AML-193 (cell line): ENCODE data around the gene ZNF384.
A peak's percentile ranks its signal among the peaks of the same experiment; 100 is the strongest.

Source experiments
- DNase-seq, 2 experiments: peaks; one replicate each; lab custom pipeline; 2025; lab: John Stamatoyannopoulos, UW

The ZNF384 gene

DNA sequence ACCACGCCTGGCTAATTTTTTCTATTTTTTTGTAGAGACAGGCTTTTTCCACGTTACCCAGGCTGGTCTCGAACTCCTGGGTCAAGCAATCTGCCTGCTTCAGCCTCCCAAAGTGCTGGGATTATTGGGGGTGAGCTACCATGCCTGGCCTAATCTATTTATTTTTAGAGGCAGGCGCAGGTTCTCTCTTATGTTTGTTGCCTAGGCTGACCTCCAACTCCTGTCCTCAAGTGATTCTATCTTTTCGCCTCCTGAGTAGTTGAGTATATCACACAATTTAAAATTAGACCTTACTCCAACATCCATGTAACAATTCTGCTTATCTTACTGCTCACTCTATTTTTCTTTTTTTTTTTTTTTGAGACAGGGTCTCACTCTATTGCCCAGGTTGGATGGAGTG, 35.2 kb downstream of the ZNF384 start:
- DNase-seq, result no peak

DNA sequence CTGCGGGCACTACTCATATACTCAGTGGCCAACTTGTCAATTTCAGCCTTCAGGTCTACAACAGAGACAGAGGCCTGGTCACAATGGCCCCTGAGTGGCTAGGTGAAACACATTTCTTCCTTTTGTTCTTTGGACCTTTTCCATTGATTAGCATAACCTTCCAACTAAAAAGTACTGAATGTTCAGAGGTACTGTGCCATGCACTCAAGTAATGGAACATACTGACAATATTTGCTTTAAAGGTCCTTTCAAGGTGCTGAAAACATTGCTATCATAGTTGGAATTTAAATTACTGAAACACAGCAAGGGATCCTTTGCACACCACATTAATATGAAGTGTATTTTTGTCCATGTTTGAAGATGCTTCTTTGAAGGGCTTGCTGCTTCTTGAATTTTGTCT, 35.8 kb downstream of the ZNF384 start:
- no peak for DNase-seq

DNA sequence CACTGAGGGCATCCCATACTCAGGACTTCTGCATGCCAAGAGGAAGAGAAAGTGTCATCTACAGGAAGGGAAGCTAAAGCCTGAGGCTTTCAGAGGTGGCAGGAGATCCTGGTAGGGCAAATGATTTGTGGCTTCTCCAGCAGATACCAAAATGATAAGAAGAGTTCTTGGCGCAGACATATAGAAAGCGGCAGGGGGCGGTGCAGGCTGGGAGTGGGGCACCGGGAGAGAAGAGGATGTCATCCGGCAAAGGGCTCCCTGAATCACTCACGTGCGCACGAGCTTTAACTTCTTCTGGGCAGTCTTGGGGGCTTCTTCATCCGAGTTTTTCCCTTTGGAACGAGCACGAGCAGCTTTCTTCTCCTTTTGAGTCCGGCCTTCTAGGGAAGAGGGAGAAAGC, 36.8 kb downstream of the ZNF384 start:
- DNase-seq, result no peak

DNA sequence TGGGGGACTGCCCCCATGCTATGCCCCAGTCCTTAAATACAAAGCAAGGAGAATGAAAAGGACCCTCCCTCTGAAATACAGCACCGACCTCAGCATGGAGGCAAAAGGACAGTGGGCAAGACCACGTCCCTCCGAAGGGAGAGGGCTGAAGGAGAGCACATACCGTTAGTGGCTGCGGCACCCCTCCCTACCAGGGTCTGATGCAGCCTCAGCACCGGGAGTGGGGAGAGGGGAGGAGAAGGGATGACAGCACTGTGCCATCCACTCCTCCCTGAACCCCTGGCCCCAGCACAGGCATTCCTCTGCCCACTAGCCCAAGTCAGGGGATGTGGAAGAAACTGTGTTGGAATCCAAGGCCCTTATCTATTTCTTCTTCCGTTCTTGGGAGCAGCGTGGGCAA, 38.3 kb downstream of the ZNF384 start:
- DNase-seq, result no peak

DNA sequence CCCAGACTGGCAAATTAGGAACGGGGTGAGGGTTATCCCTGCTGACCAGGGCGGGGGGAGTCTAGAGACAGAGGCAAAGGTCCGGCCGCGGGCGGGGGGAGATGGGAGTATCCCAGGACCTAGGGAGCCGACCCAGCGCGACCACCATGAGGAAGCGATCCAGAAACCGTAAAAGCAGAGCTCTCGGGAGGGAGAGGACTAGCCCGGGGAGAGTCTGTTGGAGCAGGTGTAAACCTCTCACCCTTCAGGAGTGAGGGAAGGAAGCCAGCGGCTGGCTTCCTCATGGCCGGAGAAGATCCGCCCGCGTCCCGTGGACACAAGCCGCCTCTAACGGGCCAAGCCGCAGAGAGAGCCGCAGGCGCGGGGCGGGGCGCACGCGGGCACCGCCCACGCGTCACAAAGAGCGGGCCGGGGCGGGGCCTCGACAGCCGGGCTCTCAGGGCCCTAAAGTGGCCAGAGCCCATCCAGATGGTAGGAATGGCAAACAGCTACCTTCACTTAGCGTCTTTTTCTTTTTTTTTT, 42.0 kb downstream of the ZNF384 start, which contains the start of gene ACRBP:
Gene ACRBP, minus strand, starts transcription at position 350 of the 522 bp plus-strand sequence. Its CDS starts 66 bp downstream, at position 284.
- no peak for DNase-seq

DNA sequence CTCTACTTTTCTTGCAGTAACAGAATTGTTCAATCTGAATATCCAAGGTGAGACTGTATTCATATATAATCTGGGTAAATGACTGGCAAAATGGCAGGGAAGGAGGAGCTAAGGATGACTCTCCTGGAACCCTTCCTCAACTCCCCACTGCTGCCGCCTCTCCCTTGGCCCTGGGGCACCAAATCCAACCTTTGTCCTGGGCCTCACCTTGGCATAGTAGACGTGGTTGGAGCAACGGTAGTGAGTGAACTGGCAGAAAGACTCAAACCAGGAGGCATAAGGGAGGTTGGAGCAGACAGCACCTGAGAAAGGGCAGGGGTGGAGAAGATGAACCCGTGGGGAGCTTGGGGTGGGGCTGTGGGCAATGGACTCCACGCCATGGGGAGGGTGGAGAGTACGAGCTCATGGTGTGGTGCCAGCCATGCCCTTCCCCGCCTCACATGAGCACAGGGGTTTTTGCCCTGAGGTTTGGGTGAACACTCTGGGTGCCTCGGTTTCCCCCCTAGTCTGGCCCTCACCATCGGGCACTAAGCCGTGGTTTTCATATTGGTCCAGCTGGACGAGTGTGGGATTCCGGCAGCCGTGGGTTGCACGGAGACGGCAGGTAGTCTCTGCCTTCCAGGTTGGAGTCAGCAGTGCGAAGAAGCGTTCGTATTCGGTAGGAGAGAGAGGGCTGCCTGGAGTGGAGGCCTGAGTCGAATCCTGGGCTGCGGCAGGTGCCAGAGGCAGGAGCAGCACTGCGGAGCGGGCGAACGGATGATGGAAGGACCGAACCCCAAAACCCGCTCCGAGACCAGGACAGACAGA, 42.7 kb downstream of the ZNF384 start:
- DNase-seq, result no peak

DNA sequence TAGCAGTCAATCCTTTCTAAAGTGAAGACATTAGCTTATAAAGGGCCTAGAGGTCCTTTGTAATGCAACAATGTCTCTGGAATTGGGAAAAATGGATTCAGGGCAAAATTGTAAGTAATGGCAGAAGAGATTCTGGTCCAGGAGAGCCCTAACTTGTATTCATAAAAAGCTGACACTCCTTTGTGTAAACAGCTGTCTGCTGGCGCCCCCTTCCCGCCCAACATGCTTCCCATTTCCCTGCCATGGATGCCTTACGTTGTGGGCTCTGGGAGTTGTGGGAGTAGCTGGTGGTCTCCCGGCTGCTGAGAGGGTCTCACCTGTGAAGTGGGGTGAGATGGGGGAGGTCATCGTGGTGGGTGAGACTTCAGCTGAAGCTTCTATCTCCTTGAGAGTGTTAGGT, 44.3 kb downstream of the ZNF384 start:
- DNase-seq, result no peak

DNA sequence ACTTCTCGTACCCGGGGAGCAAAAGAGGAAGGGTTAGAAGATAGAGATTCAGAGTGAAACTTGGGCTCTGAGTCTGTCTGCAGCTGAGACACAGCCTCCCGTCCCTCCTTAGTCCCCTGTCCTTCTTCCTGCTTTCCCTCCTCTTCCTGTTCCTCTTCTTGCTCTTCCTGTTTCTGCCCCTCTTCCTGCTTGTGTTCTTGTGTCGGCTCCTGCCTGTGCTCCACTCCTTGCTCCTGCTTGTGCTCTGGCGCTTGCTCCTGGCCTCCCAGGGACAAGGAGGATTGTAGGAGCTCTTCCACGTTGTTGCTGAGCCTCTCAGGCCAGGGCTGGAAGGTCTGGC, 44.9 kb downstream of the ZNF384 start:
- peak; percentile 61 to 65 for DNase-seq

DNA sequence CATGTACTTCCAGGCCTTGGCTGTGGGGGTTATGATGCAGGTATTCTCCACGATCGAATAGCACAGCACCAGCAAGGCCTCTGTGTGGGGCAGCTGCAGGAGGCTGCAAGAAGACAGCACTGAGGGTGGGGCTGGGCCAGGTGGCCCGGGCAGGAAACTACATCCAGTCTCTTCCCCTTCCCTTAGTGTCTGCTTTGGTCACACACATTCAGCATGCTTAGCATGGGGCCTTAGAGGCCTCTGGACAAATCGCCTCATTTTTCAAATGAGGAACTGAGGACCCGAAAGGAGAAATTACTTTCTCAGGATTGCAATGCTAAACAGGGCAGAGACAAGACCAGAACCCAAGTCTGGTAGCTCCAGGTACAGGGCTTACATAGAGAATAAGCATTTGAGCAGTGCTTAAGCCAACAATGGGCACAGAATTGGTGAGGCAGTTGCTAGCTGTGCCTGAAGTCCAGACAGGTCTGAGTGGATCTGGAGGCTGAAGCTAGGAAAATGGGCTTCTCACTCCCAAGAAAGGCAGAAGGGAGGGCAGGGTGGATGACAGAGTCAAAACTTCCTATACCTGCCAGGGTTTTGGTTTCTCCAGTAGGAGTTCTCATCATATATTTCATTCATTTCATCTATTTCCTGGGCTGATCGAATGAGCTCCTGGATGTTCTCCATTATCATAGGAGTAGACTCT, 45.5 kb downstream of the ZNF384 start:
- peak; percentile 18 to 53 for DNase-seq

DNA sequence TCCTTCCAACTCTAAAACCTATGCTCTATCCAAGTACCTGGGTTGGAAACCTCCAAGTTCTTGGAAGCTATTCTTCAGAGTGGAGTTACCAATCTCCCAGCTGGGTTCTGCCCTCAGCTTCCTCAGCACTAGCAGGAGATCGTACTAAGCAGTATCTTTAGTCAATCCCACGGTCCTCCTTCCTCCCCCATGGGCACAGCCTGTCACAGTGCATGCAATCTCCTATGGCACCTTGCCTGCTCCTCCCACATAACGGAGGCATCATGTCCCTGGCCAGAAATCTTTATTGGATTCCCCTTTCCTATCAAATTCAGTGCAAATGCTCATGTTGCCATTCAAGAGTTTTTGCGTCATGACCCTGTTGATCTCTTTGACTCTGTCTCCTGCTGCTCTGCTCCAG, 48.0 kb downstream of the ZNF384 start:
- no peak for DNase-seq

DNA sequence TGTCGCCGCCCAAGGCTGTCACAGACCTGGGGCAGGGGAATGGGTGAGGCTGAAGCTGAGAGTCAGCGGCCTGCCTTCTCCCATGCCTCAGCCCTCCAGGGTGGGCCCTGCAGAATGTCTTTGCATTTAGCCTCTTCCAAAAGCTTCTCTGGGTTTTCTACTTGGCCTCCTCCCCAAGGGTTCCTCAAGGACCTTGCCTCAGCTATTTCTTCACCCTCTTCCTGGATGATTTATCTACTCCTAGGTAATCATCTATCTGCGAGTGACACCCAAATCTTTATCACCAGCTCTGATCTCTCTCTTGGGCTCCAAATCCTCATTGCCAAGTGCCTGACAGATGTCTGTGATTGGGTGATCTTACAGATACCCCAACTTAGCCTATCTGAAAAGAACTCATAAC, 48.7 kb downstream of the ZNF384 start:
- no peak for DNase-seq

DNA sequence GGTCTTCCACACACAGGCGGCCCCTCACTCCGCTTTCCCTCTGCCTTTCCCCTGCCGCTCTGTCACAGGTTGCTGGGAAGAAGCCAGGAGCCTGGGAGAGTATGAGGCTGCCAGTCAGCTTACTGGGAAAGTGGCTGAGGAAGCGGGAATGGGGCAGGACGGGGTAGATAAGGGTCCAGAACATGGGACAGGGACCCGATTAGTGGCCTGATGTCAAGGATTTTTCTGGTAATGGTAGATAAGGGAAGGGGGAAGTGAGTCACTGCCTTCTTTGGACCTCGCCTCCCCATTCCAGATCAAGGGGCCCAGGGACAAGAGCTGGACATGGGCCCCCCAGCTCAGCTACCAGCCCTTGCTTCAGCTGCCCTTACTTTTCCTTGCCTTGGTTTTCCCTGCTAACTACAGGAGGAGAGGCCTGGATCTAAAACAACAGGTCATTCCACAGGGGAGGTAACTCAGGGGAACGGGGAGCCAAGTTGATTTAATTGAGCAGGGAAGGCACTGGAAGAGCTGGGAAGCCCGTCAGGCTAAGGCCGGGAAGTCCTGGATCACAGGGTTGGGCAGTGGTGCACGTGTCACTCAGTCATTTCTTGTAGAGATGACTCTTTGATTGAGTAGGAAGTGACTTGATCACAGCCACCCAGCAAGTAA, 49.9 kb downstream of the ZNF384 start:
- DNase-seq, result no peak

DNA sequence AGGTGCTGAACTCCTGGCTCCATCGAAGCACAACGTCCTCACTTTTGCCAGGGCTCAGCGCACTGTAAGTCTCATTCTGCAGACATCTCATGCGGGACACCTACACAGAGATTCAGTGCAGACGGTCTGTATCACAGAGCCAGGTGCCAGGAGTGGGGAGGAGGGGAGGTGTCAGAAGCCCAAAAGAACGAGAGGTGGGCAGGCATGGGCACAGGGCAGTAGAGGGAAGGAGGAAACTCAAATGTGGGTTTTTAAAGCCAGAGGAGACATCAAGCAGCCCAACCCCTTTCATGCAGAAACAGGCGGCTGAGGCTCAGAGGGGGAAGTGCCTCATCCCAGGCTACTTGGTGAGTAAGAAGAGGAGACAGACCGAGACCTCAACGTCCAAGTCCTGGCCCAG, 50.9 kb downstream of the ZNF384 start:
- no peak for DNase-seq

DNA sequence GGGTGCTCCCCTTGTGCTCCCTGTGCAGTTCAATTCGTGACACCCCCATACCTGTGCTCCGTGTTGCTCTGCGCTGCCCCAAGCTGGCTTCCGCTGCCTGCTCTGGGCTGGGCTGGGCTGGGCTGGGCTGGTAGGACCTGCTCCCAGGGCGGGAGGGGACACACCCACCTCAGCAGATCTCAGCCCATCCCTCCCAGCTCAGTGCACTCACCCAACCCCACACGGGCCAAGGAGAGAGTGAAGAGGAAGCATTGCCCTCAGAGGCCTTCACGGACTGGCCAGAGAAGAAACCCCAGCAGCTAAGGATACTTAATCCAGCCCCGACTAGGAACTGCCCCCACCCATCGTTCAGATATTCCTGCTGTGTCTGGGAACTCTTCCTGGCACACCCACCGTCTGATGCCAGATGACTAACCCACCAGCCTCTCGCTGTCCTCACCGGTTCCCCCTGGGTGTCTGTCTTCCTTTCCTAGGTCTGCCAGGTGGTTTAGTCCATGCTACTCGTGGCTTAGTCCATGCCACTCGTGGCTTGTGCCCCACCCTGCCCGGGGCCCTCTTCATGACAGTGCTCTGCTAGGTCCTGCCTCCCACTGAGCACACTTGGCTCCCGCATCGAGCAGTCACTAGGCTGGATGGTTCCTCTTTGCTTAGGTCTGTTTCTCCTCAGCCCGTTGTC, 53.2 kb downstream of the ZNF384 start, which contains the start of gene LPAR5:
Gene LPAR5, minus strand, starts transcription at position 104 of the 676 bp plus-strand sequence. CDS start 14,711 bp downstream, outside the sequence.
- no peak for DNase-seq

DNA sequence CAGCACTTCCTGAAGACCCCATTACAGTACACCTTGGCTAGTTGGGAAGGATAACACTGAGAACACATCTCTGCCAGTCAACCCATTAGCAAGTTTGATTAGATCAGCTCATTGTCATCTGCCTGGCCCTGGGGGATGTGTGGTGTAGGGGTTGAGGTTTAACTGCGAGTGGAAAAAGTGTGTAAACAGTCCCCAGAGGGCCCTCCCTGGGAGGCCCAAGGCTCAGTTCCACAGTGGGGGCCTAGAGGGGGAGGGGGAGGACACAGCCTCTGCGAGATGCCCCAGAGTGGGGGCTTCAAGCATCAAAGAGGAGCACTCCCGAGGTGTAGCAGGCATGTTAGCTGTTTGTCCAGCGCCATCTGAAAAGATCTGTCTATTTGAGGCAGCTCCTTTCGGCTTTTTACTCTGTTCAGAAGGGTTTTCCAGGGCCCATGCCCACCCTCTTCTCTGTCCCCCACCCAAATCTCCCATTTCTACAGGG, 53.8 kb downstream of the ZNF384 start:
- no peak for DNase-seq

DNA sequence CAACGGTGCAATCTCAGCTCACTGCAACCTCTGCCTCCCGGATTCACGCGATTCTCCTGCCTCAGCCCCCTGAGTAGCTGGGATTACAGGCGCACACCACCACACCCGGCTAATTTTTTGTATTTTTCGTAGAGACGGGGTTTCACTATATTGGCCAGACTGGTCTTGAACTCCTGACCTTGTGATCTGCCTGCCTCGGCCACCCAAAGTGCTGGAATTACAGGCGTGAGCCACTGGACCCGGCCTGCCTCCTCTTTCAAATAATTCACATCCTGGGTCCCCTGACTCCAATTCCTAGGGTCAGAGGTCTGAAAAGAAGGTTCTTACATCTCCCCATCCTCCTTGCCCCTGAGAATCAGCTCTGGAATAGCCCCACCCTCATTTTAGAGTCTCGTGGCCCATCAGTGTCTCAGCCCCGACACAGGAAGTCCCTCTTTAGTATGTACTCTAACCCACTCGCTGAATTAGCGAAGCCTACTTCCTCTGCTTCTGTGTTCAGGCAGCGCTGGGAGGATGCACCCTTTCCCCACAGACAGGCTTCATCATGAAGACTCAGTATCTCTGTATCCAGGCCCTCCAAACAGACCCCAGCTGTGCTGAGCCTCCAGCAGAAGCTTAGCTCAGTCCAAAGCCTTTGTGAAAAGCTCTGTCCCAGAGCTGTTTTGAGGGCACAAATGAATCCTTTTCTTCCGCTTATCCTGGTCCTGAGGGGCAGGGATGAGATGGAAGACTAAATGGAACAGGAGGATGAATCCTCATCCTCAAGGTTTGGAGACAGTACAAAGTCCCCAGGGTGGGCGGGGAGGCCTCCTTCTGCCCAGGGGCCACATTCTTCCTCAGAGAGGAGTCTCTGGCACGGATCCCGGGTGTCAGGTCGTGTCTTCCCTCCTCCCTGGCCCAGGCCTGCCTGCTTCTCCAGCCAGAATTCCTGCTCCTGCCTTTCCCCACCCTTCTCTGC, 56.9 kb downstream of the ZNF384 start:
- DNase-seq, result no peak

DNA sequence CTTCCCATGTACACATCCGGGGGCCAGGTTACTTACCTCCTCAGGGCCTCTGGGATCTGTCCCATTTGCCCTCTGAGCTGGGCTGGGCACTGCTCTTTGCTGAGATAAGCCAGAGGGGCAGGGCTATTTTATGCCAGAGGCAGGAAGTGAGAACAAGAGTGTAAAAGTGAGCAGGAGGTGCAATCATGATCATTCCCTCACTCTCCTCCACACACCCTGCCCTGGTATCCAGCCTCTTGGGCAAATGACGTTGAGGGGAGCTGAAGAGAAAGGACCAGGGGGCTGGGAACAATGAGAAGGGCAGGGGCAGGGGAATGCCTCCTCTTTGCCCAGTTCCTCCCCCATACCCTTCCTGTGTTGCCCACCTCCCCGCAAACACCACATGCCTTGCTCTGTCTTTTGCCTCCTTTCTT, 57.6 kb downstream of the ZNF384 start:
- no peak for DNase-seq

DNA sequence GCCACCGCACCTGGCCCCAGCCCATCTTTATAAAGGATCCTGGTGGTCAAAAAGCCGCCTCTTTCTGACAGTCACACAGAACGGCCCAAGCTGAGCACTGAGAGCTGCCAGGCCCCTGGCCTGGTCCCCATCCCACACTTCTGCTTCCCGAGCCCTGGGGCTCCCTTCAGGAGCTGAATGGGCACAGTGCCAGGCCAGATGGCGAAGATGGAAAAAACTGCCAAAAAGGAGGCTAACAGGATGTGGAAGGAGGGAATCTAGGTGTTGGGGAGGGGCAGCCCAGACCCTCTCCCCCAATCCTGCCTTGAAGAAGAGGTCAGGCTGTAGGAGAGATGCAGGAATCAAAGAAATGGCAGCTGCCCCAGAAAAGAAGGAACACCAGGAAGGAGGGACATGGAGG, 58.4 kb downstream of the ZNF384 start:
- DNase-seq, result no peak

DNA sequence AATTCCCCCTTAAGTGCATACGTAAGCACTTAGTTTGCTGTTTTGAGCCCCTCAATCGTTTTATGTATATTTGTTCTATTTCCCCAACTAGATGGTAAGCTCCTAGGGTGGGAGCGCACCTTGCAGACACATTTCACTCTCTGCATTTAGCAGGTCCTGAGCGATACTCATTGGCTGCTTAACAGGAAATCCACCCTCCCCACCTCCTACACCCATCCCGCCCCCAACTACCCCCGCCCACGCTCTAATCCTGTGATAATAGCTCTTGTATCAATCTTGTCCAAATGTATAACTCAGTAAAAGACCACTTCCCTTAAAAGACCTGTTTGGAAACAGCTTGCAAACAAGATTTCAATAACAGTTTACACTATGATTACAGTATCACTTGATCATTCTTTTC, 61.6 kb downstream of the ZNF384 start:
- DNase-seq, result no peak

DNA sequence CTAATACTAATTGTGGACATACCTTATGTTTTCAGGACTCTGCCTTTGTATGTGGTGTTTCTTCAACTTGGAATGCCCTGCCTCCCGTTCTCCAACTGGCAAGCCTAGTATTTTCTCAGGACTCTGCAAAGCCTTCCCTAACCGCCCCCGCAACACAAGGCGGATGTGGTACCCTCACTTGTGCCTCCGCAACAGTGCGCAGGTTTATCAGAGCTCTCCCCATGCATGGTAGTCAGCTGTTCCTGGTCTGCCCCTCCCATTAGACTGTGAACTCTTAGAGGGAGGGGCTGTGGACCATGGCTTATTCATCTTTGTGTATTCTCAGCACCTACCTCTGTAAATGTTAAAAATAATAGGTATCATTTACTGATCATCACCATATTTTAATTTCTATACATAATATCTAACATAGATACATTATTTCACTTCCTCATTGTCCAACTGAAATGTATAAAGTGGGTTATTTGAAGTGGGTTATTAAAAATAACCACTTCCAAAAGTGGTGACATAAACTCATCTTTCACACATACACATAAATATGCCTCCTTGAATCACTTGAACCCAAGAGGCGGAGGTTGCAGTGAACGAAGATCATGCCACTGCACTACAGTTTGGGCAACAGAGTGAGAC, 62.4 kb downstream of the ZNF384 start:
- no peak for DNase-seq
